ENCODE results near the gene KLK10. TPM values are rescaled to one million over a fixed set of nuclear protein-coding genes. Genes with fewer than 3 reads are reported as not detected.

Gene KLK10
- total and polyA plus RNA-seq, 10 of the 15 experiments (the other 5 are each of a cell fraction or from before 2014, with no cell fraction given): not detected

GRCh38 chr19:51002542-51003311 lies 16.8 kb downstream of the KLK10 start:
- no TSS peak for BruUV-seq (replicated peaks)
- Histone ChIP-seq H3K27ac (ENCODE audit: control insufficient read depth, insufficient read depth) (no peak overlapping the region), H4K20me1 (ENCODE audit: control insufficient read depth, insufficient read depth) (no peaks in the 10 kb centered on the region), H3K4me3 (no peak overlapping the region), H3K9ac (ENCODE audit: control insufficient read depth, insufficient read depth, low read length) (no peak overlapping the region), H3K4me1 (ENCODE audit: control insufficient read depth, insufficient read depth, low read length) (no peaks in the 10 kb centered on the region), H3K79me2 (ENCODE audit: control insufficient read depth, insufficient read depth, low read length) (no peaks in the 10 kb centered on the region), H3K27me3 (replicated peaks in 1 of 2; ENCODE audit: control insufficient read depth in 2 of 2, insufficient read depth in 2 of 2, low read length in 1 of 2) (no peaks in the 10 kb centered on the region; a peak in 1 of 4 replicates), H3K9me3 (replicated peaks; ENCODE audit: control insufficient read depth, insufficient read depth, low read length) (no peaks in the 10 kb centered on the region), H3K36me3 (ENCODE audit: control insufficient read depth in 2 of 2, insufficient read depth in 2 of 2, low read length in 1 of 2) (no peaks in the 10 kb centered on the region), H2AFZ (ENCODE audit: control insufficient read depth, low read depth, low read length) (no peak overlapping the region), H3K4me2 (ENCODE audit: control insufficient read depth, insufficient read depth) (no peak overlapping the region)
- intact Hi-C loops (cut with micrococcal nuclease; ENCODE audit: unreplicated experiment): no loop called here
- FAIRE-seq (no peak), ATAC-seq (no peak), DNase-seq (ENCODE audit: low read depth, low spot score) (no peak)
- 52% methylated on average over 40 of the region's 42 CpGs for WGBS (ENCODE audit: insufficient coverage, insufficient replicate concordance, low lambda C conversion rate, missing lambda C conversion rate)
- TF ChIP-seq ZNF207 (IDR thresholded peaks at IDR 0.05; ENCODE audit: borderline replicate concordance) (no peak), PAX8 (IDR thresholded peaks at IDR 0.05) (no peak), NFXL1 (IDR thresholded peaks at IDR 0.05; ENCODE audit: borderline replicate concordance) (no peak), CEBPB (IDR thresholded peaks at IDR 0.05; ENCODE audit: borderline replicate concordance in 1 of 2, low read depth in 2 of 2, low read length in 2 of 2) (no peak), ETV6 (conservative IDR thresholded peaks at IDR 0.05 in 1 of 2, IDR thresholded peaks at IDR 0.05 in 1 of 2; ENCODE audit: borderline replicate concordance in 1 of 2, low read depth in 1 of 2) (no peak), BHLHE40 (IDR thresholded peaks at IDR 0.05; ENCODE audit: borderline replicate concordance in 1 of 2, low read depth in 2 of 2, low read length in 1 of 2) (no peak), PKNOX1 (IDR thresholded peaks at IDR 0.05) (no peak), TAF1 (IDR thresholded peaks at IDR 0.05; ENCODE audit: borderline replicate concordance, low read depth, low read length) (no peak), NR2C2 (IDR thresholded peaks at IDR 0.05; ENCODE audit: borderline replicate concordance, control insufficient read depth, insufficient read length, low read depth) (no peak), FOS (IDR thresholded peaks at IDR 0.05; ENCODE audit: borderline replicate concordance, extremely low read depth, insufficient read length) (no peak), PAX5 (IDR thresholded peaks at IDR 0.05; ENCODE audit: borderline replicate concordance, low read depth, low read length) (no peak), HSF1 (IDR thresholded peaks at IDR 0.05; ENCODE audit: low read depth, low read length) (no peak), IRF3 (IDR thresholded peaks at IDR 0.05) (no peak), RAD51 (IDR thresholded peaks at IDR 0.05) (no peak), ELK1 (IDR thresholded peaks at IDR 0.05; ENCODE audit: low read depth, low read length) (no peak), ASH2L (IDR thresholded peaks at IDR 0.05; ENCODE audit: borderline replicate concordance, low read depth) (no peak), ZNF217 (IDR thresholded peaks at IDR 0.05) (no peak)
- ChIA-PET SMC1A (ENCODE audit: uncharacterized antibody, unreplicated experiment) (no interaction called here), CTCF (no interaction called here), POLR2A (no interaction called here), RAD21 (ENCODE audit: unreplicated experiment) (no interaction called here)
- in situ Hi-C loops (cut with MboI): no loop called here

All from GM12878 (cell line).